ENCODE data around the gene PIEZO1. TPM values are rescaled to one million over a fixed set of nuclear protein-coding genes. Genes with fewer than 3 reads are reported as not detected.

The PIEZO1 gene
- total RNA-seq, 1 donor from 2014 or later, result 37.7 TPM

DNA sequence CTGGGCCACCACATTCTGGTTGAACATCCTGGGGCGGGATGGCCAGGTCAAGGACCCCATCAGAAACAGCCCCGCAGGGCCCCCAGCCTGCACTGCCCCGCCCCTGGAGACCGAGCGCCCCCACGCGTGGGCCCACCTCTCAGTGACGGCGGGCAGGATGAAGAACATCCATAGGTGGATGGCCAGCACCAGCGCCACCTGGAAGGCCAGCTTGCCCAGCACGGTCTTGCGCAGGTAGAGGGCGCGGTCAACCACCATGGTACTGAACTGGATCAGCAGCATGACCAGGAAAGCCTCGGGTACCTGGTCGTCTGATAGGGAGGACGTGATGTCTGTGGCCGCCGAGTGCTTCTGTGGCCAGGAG lies 65.1 kb downstream of the PIEZO1 start:
- Mint-ChIP-seq H3K36me3 (ENCODE audit: insufficient read depth) (peaks cover 3% of the 10 kb centered on the region), H3K27ac (no peak overlapping the region), H3K27me3 (no peaks in the 10 kb centered on the region), H3K9me3 (ENCODE audit: low read depth) (no peaks in the 10 kb centered on the region), H3K4me1 (ENCODE audit: low read depth) (no peaks in the 10 kb centered on the region), H3K4me3 (ENCODE audit: low read depth) (no peak overlapping the region)
- TF ChIP-seq, protein P1, sequence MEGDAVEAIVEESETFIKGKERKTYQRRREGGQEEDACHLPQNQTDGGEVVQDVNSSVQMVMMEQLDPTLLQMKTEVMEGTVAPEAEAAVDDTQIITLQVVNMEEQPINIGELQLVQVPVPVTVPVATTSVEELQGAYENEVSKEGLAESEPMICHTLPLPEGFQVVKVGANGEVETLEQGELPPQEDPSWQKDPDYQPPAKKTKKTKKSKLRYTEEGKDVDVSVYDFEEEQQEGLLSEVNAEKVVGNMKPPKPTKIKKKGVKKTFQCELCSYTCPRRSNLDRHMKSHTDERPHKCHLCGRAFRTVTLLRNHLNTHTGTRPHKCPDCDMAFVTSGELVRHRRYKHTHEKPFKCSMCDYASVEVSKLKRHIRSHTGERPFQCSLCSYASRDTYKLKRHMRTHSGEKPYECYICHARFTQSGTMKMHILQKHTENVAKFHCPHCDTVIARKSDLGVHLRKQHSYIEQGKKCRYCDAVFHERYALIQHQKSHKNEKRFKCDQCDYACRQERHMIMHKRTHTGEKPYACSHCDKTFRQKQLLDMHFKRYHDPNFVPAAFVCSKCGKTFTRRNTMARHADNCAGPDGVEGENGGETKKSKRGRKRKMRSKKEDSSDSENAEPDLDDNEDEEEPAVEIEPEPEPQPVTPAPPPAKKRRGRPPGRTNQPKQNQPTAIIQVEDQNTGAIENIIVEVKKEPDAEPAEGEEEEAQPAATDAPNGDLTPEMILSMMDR (IDR thresholded peaks at IDR 0.05; ENCODE audit: unreplicated experiment), result no peak
- DNase-seq (ENCODE audit: low spot score, unreplicated experiment), result no peak

- Mint-ChIP-seq H3K27ac (no peak overlapping the region), H3K9me3 (ENCODE audit: low read depth) (no peaks in the 10 kb centered on the region), H3K4me3 (ENCODE audit: low read depth) (no peak overlapping the region), H3K4me1 (ENCODE audit: low read depth) (no peaks in the 10 kb centered on the region), H3K36me3 (ENCODE audit: insufficient read depth) (peaks cover 3% of the 10 kb centered on the region), H3K27me3 (no peaks in the 10 kb centered on the region)
- TF ChIP-seq, protein P1 (IDR thresholded peaks at IDR 0.05; ENCODE audit: unreplicated experiment), result no peak
- DNase-seq (ENCODE audit: low spot score, unreplicated experiment), result no peak
These were observed 65.6 kb downstream of the PIEZO1 start for GRCh38 chr16:88719267-88719932.

DNA sequence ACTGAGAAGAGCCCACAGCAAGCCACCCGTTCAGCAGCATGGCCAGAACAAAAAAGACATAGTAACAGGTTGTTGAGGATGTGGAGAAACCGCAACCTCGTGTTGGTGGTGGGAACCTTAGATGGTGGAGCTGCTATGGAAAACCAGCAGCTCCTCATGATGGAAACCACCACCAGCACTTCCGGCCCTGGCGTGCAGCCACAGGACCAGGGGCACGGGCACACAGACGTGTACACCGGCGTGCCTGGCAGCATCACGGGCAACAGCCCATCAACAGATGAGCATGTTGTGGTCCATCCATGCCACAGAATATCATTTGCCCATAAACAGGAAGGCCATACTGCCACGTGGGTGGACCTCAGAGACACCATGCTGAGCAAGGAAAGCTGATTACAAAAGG lies 66.8 kb downstream of the PIEZO1 start:
- Mint-ChIP-seq H3K4me3 (ENCODE audit: low read depth) (no peak overlapping the region), H3K36me3 (ENCODE audit: insufficient read depth) (peaks cover 3% of the 10 kb centered on the region), H3K9me3 (ENCODE audit: low read depth) (no peaks in the 10 kb centered on the region), H3K27me3 (no peaks in the 10 kb centered on the region), H3K27ac (no peak overlapping the region), H3K4me1 (ENCODE audit: low read depth) (no peaks in the 10 kb centered on the region)
- DNase-seq (ENCODE audit: low spot score, unreplicated experiment), result no peak
- TF ChIP-seq, protein P1 (IDR thresholded peaks at IDR 0.05; ENCODE audit: unreplicated experiment), result no peak

DNA sequence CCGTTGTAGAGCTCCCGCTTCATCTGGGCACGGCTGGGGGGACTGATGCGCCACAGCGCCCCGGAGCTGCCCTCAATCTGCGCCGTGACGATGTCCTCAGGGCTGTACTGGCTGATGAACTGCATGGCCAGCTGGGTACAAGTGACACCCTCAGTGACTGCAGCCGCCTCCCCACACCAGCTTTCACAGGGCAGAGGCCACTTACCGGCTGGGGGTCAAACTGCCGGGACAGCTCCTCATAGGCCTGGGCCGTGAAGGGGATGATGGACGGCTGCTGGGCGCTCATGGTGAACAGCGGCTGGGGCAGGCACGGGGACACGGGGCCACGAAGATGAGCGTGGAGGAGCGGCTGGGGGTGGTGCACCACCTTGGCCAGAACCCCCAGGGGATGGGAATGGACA lies 68.4 kb downstream of the PIEZO1 start:
- no peaks in the 10 kb centered on the region for H3K4me1 Mint-ChIP-seq (ENCODE audit: low read depth)
- no peak overlapping the region for H3K4me3 Mint-ChIP-seq (ENCODE audit: low read depth)
- H3K27me3 Mint-ChIP-seq, result no peaks in the 10 kb centered on the region
- H3K9me3 Mint-ChIP-seq (ENCODE audit: low read depth), result no peaks in the 10 kb centered on the region
- no peak overlapping the region for H3K27ac Mint-ChIP-seq
- H3K36me3 Mint-ChIP-seq (ENCODE audit: insufficient read depth), result peaks cover 3% of the 10 kb centered on the region
- DNase-seq (ENCODE audit: low spot score, unreplicated experiment), result no peak
- TF ChIP-seq, protein P1 (IDR thresholded peaks at IDR 0.05; ENCODE audit: unreplicated experiment), result no peak

DNA sequence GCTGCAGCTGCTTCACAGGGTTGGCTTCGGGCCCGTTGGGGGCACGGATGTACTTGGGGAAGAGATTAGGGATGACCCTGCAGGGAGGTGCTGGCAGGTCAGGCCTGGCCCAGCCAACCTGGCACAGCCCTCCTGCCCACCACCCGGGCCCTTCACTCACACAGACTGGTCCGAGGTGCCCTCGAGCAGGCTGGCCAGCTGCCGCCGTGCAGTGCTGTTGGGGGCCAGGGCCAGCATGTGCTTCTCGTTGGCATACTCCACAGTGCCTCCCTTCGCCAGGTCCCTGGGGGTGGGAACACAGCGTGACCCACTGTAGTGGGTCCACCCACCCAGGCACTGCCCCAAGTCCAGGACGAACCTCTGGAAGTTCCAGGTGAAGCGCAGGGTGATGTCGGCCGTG lies 68.8 kb downstream of the PIEZO1 start:
- DNase-seq (ENCODE audit: low spot score, unreplicated experiment), result no peak
- Mint-ChIP-seq H3K27me3 (no peaks in the 10 kb centered on the region), H3K4me3 (ENCODE audit: low read depth) (no peak overlapping the region), H3K9me3 (ENCODE audit: low read depth) (no peaks in the 10 kb centered on the region), H3K27ac (no peak overlapping the region), H3K4me1 (ENCODE audit: low read depth) (no peaks in the 10 kb centered on the region), H3K36me3 (ENCODE audit: insufficient read depth) (peaks cover 3% of the 10 kb centered on the region)
- TF ChIP-seq, protein P1 (IDR thresholded peaks at IDR 0.05; ENCODE audit: unreplicated experiment), result no peak
